Caco-2 (cell line): ENCODE measurements around the gene RPS6KA2. TPM values are rescaled to one million over a fixed set of nuclear protein-coding genes. Genes with fewer than 3 reads are reported as not detected.

Experiments
- BruUV-seq: library from RNA; stranded (reverse); fragments of 400-500 nt; replicated peaks from 2 replicates; lab custom pipeline; 2021; lab: Mats Ljungman, UMichigan
- CTCF ChIA-PET: fragments of 300-600 bp; sonication (Branson Sonifier 250); formaldehyde crosslinking; loops from one replicate; lab custom pipeline; 2022; ENCODE audit warnings: antibody characterized with exemption; lab: Charles Lee
- POLR2A ChIA-PET: fragments of 300-600 bp; sonication (Branson Sonifier 250); formaldehyde crosslinking; loops from one replicate; lab custom pipeline; 2022; ENCODE audit warnings: antibody characterized with exemption; lab: Charles Lee
- DNase-seq, 2 experiments: peaks; one replicate each; pipeline versions ENCODE4 v3.0.0 to v3.0.0-alpha.2; 2020 to 2022
- H3K27me3 ChIP-seq: replicated peaks from 2 replicates; pipeline ENCODE4 v1.6.0; 2011; ENCODE audit warnings: low read length; ENCODE audit not compliant: control insufficient read depth, insufficient read depth
- H3K36me3 ChIP-seq: 2 replicates; pipeline ENCODE4 v1.5.1; 2011; ENCODE audit warnings: low read length; ENCODE audit not compliant: control insufficient read depth, insufficient read depth
- H3K4me1 ChIP-seq: fragments of 250-450 bp; sonication (Bioruptor Pico); 2 replicates; pipeline ENCODE4 v1.5.1; 2020; ENCODE audit warnings: mild to moderate bottlenecking
- H3K4me3 ChIP-seq: 2 replicates; pipeline ENCODE4 v1.5.1; 2011; ENCODE audit warnings: low read depth, mild to moderate bottlenecking, control low read depth, low read length
- H3K9me3 ChIP-seq: fragments of 250-450 bp; sonication (Bioruptor Pico); 2 replicates; pipeline ENCODE4 v1.5.1; 2020; ENCODE audit warnings: mild to moderate bottlenecking, moderate library complexity
- H3K27ac Mint-ChIP-seq: one replicate; pipeline ENCODE4 v1.8.0; 2022; ENCODE audit warnings: mixed read lengths; ENCODE audit not compliant: unreplicated experiment
- H3K27me3 Mint-ChIP-seq: one replicate; pipeline ENCODE4 v1.8.0; 2022; ENCODE audit warnings: mixed read lengths; ENCODE audit not compliant: insufficient read depth, unreplicated experiment
- H3K36me3 Mint-ChIP-seq: one replicate; pipeline ENCODE4 v1.8.0; 2022; ENCODE audit warnings: mild to moderate bottlenecking, mixed read lengths; ENCODE audit not compliant: insufficient read depth, unreplicated experiment
- H3K4me1 Mint-ChIP-seq: one replicate; pipeline ENCODE4 v1.8.0; 2022; ENCODE audit warnings: low read depth, mixed read lengths; ENCODE audit not compliant: unreplicated experiment
- H3K4me3 Mint-ChIP-seq: one replicate; pipeline ENCODE4 v1.8.0; 2022; ENCODE audit warnings: mild to moderate bottlenecking, moderate library complexity, mixed read lengths; ENCODE audit not compliant: unreplicated experiment
- H3K9me3 Mint-ChIP-seq: one replicate; pipeline ENCODE4 v1.8.0; 2022; ENCODE audit warnings: mixed read lengths; ENCODE audit not compliant: unreplicated experiment
- intact Hi-C: fragments of 100-400 bp; cut with micrococcal nuclease; formaldehyde crosslinking; loops from one replicate; pipeline ENCODE4 v1.10.0; 2022; ENCODE audit not compliant: unreplicated experiment
- total RNA-seq: library from RNA; stranded (reverse); gene quantifications from 2 replicates; pipeline ENCODE4 v1.2.3, GENCODE V29; 2022
- TF ChIP-seq, protein P1 (sequence below), 2 experiments: fragments of 200-600 bp in 1 of 2; IDR thresholded peaks; 1 replicate in 1 of 2; 2 replicates in 1 of 2; pipeline versions ENCODE4 v1.5.1 to v1.8.0; 2011 to 2022; ENCODE audit warnings: antibody characterized with exemption in 1 of 2, control low read depth in 1 of 2, inconsistent platforms in 1 of 2, low read depth in 1 of 2, low read length in 1 of 2, mild to moderate bottlenecking in 1 of 2, moderate library complexity in 1 of 2; ENCODE audit not compliant: insufficient read depth in 1 of 2, severe bottlenecking in 1 of 2, unreplicated experiment in 1 of 2

The RPS6KA2 gene
- total RNA-seq, 1 experiment from 2014 or later, result 5.6 TPM

DNA sequence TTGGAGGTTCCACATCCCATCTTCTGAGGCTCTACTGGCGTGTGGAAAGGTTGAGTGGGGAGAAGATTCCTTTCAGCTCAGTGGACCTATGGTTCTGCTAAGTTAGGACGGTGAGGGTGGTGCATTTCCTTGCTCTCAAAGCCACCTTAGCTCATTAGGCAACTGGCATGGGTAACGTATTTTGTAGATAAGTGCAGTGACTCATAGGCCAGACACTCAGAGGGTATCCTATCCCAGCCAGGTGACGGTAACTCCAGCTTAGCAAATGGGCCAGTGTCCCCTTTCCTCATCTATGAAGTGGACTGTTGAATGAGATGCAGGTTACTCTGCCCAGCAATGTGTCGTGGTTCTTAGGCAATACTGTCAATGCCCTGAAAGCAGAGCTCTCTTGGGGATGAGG lies 3.7 kb downstream of the RPS6KA2 start:
- ChIA-PET POLR2A (no interaction called here), CTCF (no interaction called here)
- no peak for DNase-seq
- BruUV-seq, result no TSS peak
- no peaks in the 10 kb centered on the region for H3K36me3 ChIP-seq
- H3K27me3 Mint-ChIP-seq, result peaks cover 10% of the 10 kb centered on the region
- H3K27ac Mint-ChIP-seq, result no peak overlapping the region
- TF ChIP-seq, protein P1, sequence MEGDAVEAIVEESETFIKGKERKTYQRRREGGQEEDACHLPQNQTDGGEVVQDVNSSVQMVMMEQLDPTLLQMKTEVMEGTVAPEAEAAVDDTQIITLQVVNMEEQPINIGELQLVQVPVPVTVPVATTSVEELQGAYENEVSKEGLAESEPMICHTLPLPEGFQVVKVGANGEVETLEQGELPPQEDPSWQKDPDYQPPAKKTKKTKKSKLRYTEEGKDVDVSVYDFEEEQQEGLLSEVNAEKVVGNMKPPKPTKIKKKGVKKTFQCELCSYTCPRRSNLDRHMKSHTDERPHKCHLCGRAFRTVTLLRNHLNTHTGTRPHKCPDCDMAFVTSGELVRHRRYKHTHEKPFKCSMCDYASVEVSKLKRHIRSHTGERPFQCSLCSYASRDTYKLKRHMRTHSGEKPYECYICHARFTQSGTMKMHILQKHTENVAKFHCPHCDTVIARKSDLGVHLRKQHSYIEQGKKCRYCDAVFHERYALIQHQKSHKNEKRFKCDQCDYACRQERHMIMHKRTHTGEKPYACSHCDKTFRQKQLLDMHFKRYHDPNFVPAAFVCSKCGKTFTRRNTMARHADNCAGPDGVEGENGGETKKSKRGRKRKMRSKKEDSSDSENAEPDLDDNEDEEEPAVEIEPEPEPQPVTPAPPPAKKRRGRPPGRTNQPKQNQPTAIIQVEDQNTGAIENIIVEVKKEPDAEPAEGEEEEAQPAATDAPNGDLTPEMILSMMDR (IDR thresholded peaks at IDR 0.05; ENCODE audit: insufficient read depth in 1 of 2, low read depth in 1 of 2, low read length in 1 of 2, severe bottlenecking in 1 of 2, unreplicated experiment in 1 of 2), result no peak
- peaks cover 5% of the 10 kb centered on the region for H3K27me3 ChIP-seq
- intact Hi-C loops, result no loop called here
- no peaks in the 10 kb centered on the region for H3K9me3 ChIP-seq
- peaks cover 14% of the 10 kb centered on the region for H3K36me3 Mint-ChIP-seq
- H3K9me3 Mint-ChIP-seq, result no peaks in the 10 kb centered on the region
- H3K4me1 Mint-ChIP-seq, result no peaks in the 10 kb centered on the region
- H3K4me1 ChIP-seq, result peaks cover 6% of the 10 kb centered on the region
- H3K4me3 ChIP-seq, result no peak overlapping the region
- H3K4me3 Mint-ChIP-seq, result no peak overlapping the region

DNA sequence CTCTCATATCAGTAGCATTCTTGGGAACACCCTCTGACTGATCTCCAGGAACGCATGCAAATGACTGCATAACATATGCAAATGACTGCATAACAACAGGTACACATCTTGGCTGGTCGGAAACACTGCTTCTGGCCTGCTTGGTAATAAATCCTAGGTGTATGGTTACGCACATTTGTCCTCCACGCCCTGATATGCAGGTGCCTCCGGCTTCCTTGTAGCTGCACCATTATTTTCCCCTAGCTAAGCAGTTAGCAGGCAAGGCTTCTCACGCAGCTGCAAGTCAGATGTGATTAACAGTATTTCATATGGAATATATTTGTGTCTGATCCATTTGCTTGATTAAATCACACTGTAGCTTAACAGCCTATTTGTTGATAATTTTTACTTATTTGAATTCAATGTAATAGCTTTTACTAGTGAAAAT lies 5.9 kb downstream of the RPS6KA2 start:
- no TSS peak for BruUV-seq
- TF ChIP-seq, protein P1 (IDR thresholded peaks at IDR 0.05; ENCODE audit: insufficient read depth in 1 of 2, low read depth in 1 of 2, low read length in 1 of 2, severe bottlenecking in 1 of 2, unreplicated experiment in 1 of 2), result no peak
- no peak overlapping the region for H3K27ac Mint-ChIP-seq
- no peaks in the 10 kb centered on the region for H3K4me1 Mint-ChIP-seq
- no peaks in the 10 kb centered on the region for H3K36me3 ChIP-seq
- POLR2A ChIA-PET, result no interaction called here
- CTCF ChIA-PET, result no interaction called here
- no peak for DNase-seq
- intact Hi-C loops, result no loop called here
- no peaks in the 10 kb centered on the region for H3K9me3 ChIP-seq
- H3K27me3 ChIP-seq, result peaks cover 5% of the 10 kb centered on the region
- no peaks in the 10 kb centered on the region for H3K36me3 Mint-ChIP-seq
- peaks cover 10% of the 10 kb centered on the region for H3K27me3 Mint-ChIP-seq
- H3K9me3 Mint-ChIP-seq, result no peaks in the 10 kb centered on the region
- H3K4me1 ChIP-seq, result no peaks in the 10 kb centered on the region
- H3K4me3 Mint-ChIP-seq, result no peak overlapping the region
- no peak overlapping the region for H3K4me3 ChIP-seq

DNA sequence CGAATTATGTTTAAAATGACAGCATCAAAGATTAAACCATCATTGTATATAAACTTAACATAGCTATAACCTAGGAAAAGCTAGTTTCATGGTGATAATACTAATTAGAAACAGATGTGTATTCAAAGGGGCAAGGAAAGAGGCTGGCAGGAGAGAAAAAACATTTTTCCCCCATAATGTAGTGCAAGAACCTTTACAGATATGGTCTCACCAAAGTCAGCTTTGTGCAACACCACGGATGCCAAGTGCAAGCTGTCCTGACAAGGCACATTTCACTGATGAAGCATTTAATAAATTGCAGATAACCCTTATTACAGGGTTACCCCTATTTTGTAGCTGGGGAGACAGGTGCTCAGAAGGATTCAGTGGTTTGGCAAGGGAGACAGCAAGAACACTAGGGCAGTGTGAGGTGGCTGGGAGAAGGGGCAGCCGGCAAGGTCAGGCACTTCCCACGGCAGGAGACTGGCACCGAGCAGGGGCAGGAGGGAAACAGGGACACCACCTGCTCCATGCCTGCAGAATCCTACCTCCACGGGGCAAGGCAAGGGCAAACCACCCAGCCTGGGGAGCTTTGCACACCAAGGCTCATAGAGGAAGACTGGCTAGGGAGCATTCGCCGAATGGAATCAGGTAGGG lies 6.5 kb downstream of the RPS6KA2 start:
- POLR2A ChIA-PET, result no interaction called here

More for the DNA sequence above, 6.5 kb downstream of the RPS6KA2 start:
- CTCF ChIA-PET, result no interaction called here
- no peaks in the 10 kb centered on the region for H3K36me3 ChIP-seq
- no peaks in the 10 kb centered on the region for H3K9me3 ChIP-seq
- no peak overlapping the region for H3K4me3 ChIP-seq
- DNase-seq, result no peak
- no peaks in the 10 kb centered on the region for H3K4me1 ChIP-seq
- H3K27me3 ChIP-seq, result peaks cover 3% of the 10 kb centered on the region
- TF ChIP-seq, protein P1 (IDR thresholded peaks at IDR 0.05; ENCODE audit: insufficient read depth in 1 of 2, low read depth in 1 of 2, low read length in 1 of 2, severe bottlenecking in 1 of 2, unreplicated experiment in 1 of 2), result no peak
- Mint-ChIP-seq H3K4me3 (no peak overlapping the region), H3K36me3 (no peaks in the 10 kb centered on the region), H3K27ac (no peak overlapping the region), H3K4me1 (no peaks in the 10 kb centered on the region), H3K27me3 (peaks cover 10% of the 10 kb centered on the region), H3K9me3 (no peaks in the 10 kb centered on the region)
- intact Hi-C loops, result no loop called here
- BruUV-seq, result no TSS peak
